Gastrocnemius medialis (tissue), 4 donors: ENCODE data around the gene CHSY1. TPM values are rescaled to one million over a fixed set of nuclear protein-coding genes. Genes with fewer than 3 reads are reported as not detected.

Experiments used
- ATAC-seq, 2 donors: fragments of 150-250 bp; one replicate each; pipeline ENCODE4 v1.9.1; 2016
- DNase-seq, 2 donors: peaks; one replicate each; pipeline ENCODE4 v3.0.0-alpha.2; 2019
- H3K27ac ChIP-seq, 4 donors: fragments of 200-600 bp; sonication (generic); 1 replicate in 1 of 4; 2 replicates in 3 of 4; pipeline ENCODE4 v1.5.1; 2016 to 2018; ENCODE audit warnings: mild to moderate bottlenecking in 2 of 4, moderate library complexity in 1 of 4
- H3K27me3 ChIP-seq, 3 donors: fragments of 200-600 bp; sonication (generic) in 2 of 3; 1 replicate in 1 of 3; 2 replicates in 2 of 3; pipeline versions ENCODE4 v1.5.1 to v1.6.0; 2016 to 2019; ENCODE audit warnings: mild to moderate bottlenecking in 1 of 3, moderate library complexity in 1 of 3
- H3K36me3 ChIP-seq, 2 donors: fragments of 200-600 bp; sonication (generic) in 1 of 2; one replicate each; pipeline ENCODE4 v1.5.1; 2017 to 2018
- H3K4me1 ChIP-seq, 2 donors: fragments of 200-600 bp; sonication (generic) in 1 of 2; one replicate each; pipeline ENCODE4 v1.5.1; 2016 to 2017; ENCODE audit warnings: mild to moderate bottlenecking in 2 of 2
- H3K4me3 ChIP-seq, 4 donors: fragments of 200-600 bp; sonication (generic) in 3 of 4; 1 replicate in 1 of 4; 2 replicates in 3 of 4; pipeline ENCODE4 v1.5.1; 2016 to 2019; ENCODE audit warnings: mild to moderate bottlenecking in 2 of 4
- H3K9me3 ChIP-seq, 3 donors: fragments of 200-600 bp; sonication (generic) in 2 of 3; 1 replicate in 1 of 3; 2 replicates in 2 of 3; pipeline ENCODE4 v1.5.1; 2016 to 2019
- POLR2A ChIP-seq, 2 donors: fragments of 450-650 bp; IDR thresholded peaks; one replicate each; pipeline ENCODE4 v1.6.1; 2017; ENCODE audit warnings: antibody characterized with exemption in 2 of 2, mild to moderate bottlenecking in 2 of 2, moderate library complexity in 2 of 2
- in situ Hi-C, 4 donors: fragments of 200-750 bp; cut with MboI; loops; one replicate each; pipeline versions ENCODE4 v1.15.0 to v1.8.0; 2017; ENCODE audit warnings: low sequenced_read_pairs in 4 of 4
- intact Hi-C: fragments of 100-400 bp; cut with DNase I; formaldehyde crosslinking; loops from one replicate; pipeline ENCODE4 v1.15.1; 2023; ENCODE audit warnings: low total_unique reads
- total RNA-seq, 4 donors: library from RNA; depleted of rRNA; stranded (reverse); fragments of >200 nt; gene quantifications; one replicate each; pipeline versions ENCODE4 v1.1.0 to v1.2.3, GENCODE V29; 2016
- TF ChIP-seq, protein P1 (sequence below), 5 experiments: fragments of 450-650 bp in 3 of 5; fragments of 200-600 bp in 2 of 5; sonication (generic) in 2 of 5; IDR thresholded peaks in 4 of 5; conservative IDR thresholded peaks in 1 of 5; 1 replicate in 4 of 5; 2 replicates in 1 of 5; pipeline ENCODE4 v1.5.1; 2016 to 2019; ENCODE audit warnings: antibody characterized with exemption in 5 of 5, mild to moderate bottlenecking in 3 of 5, moderate library complexity in 3 of 5

The CHSY1 gene
- total RNA-seq, 4 donors from 2014 or later, result 4.6 to 8.3 (median 7.1) TPM

DNA sequence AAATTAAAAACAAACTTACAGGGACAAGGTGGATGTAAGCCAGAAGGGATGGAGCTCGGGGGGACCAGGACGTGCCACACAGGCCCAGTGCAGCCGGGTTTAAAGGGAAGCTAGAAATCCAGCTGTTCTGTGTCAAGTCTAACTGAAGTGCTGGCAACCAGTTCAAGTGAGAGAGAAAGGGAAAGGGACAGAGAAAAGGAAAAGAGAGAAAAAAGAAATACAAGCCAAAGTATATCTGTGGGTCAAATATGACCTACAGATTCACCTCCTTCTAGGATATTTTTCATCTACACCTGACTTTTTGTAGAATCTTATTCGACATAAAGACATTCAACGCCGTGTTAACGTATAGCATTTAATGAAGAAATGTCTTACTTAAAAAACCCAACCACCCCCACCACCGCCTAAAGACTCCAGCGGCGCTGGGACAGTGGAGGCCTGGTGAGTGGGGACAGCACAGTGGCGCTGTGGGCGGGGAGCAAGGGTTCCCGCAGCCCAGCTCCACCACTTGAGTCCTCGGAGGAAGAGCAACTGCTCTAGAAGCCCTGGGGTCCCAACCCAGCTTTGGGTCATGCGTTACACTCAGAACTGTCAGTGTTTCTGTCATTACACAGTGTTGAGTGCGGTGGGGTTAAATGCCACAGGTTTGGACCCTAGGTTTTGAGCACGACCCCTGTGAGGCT, 62.3 kb downstream of the CHSY1 start:
- Histone ChIP-seq H3K4me3 (peak overlapping the region; percentile 22 to 41 (median 36)), H3K27ac (peak overlapping the region; percentile 48 to 79 (median 74)), H3K36me3 (no peaks in the 10 kb centered on the region), H3K4me1 (peaks cover 55 to 75% of the 10 kb centered on the region in 2 donors), H3K9me3 (no peaks in the 10 kb centered on the region), H3K27me3 (no peaks in the 10 kb centered on the region)
- in situ Hi-C loops, result no loop called here
- no peak for ATAC-seq
- DNase-seq, result no peak
- no peak for TF ChIP-seq POLR2A (IDR thresholded peaks at IDR 0.05)
- TF ChIP-seq, protein P1, sequence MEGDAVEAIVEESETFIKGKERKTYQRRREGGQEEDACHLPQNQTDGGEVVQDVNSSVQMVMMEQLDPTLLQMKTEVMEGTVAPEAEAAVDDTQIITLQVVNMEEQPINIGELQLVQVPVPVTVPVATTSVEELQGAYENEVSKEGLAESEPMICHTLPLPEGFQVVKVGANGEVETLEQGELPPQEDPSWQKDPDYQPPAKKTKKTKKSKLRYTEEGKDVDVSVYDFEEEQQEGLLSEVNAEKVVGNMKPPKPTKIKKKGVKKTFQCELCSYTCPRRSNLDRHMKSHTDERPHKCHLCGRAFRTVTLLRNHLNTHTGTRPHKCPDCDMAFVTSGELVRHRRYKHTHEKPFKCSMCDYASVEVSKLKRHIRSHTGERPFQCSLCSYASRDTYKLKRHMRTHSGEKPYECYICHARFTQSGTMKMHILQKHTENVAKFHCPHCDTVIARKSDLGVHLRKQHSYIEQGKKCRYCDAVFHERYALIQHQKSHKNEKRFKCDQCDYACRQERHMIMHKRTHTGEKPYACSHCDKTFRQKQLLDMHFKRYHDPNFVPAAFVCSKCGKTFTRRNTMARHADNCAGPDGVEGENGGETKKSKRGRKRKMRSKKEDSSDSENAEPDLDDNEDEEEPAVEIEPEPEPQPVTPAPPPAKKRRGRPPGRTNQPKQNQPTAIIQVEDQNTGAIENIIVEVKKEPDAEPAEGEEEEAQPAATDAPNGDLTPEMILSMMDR (IDR thresholded peaks at IDR 0.05 in 4 of 5, conservative IDR thresholded peaks at IDR 0.05 in 1 of 5), result no peak
- intact Hi-C loops, result loop anchor here (5.0 kb wide), 1 partner anchor 63 kb away; the partner anchor contains the start of gene CHSY1

DNA sequence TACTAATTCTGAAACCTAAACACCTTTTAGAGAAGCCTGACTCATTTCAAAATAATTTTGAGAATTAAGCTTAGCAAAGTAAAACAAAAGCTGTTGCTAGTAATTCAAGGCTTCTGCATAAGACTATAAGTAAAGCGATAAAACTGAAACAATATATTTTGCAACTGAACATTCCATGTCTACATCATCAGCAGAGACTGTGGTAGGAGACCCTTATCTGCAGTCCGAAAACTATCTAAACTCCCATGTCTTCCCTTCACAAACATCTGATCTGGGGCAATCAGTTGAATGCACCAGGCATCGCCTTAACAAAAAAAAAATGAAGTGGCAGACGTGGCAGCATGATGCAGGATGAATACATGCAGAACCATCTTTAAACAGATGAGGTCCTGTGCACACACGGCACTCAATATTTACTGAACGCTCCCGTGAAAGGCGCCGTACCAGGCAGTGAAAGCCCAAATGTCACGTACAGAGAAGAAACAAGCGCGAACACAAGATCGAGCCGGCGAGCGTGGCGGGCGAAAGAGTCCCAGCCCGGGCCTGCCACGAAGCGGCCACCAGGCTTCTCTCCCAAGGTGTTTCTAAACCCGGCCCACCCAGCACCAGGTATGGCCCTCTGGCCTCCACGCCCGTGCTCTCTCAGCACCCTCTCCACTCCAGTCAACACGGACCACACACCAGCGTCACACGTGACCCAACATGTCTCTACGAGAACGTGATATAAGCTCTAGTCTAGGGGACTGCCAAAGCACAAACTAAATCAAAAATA, 63.0 kb downstream of the CHSY1 start:
- in situ Hi-C loops, result no loop called here

DNA sequence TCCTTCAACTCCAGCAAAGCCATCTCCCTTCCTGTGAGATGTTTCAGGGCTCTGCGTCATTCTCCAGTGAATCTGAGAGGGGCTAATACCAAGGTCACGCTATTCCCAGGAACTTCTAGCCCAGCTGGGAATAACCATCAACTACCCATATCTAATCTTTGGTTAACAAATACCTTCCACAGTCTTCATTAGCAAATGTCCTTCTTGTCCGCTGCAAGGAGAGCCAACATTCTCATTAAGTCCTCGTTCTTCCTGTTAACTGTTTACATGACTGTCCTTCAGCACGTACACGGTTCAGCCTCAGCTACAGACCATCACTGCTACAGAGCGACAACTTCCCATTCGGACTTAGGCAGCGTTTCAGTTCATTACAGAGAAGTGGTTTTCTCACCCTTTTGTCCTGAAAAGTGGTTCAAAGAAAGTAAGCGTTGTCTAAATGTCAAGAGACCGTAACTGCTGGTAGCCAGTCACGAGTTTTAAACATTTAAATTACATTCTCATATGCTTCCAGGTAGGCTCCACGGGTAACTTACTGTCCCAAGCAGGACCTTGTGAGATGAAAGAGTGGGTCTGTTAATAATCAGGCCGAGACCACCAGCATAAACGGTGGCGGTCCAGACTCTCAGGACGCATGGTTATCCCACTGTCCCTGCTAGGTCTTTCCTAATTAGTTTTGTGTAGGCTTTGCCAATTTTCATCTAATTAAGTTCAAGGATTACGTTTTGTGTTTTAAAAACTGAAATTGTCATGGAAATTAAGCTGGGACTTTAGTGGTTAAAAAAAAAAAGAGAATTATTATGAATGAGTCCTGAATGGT, 63.8 kb downstream of the CHSY1 start:
- TF ChIP-seq, protein P1 (IDR thresholded peaks at IDR 0.05 in 4 of 5, conservative IDR thresholded peaks at IDR 0.05 in 1 of 5), result no peak
- TF ChIP-seq POLR2A (IDR thresholded peaks at IDR 0.05), result no peak
- Histone ChIP-seq H3K27ac (peak overlapping the region; percentile 48 to 79 (median 74)), H3K36me3 (no peaks in the 10 kb centered on the region), H3K27me3 (no peaks in the 10 kb centered on the region), H3K4me1 (peaks cover 47 to 75% of the 10 kb centered on the region in 2 donors), H3K9me3 (no peaks in the 10 kb centered on the region), H3K4me3 (peak overlapping the region; percentile 22 to 41 (median 36))
- intact Hi-C loops (loop anchor here (5.0 kb wide), 1 partner anchor 64 kb away; the partner anchor contains the start of gene CHSY1), in situ Hi-C loops (no loop called here)
- ATAC-seq (peak; percentile 66 to 70), DNase-seq (no peak)

More for the DNA sequence above, 63.0 kb downstream of the CHSY1 start:
- TF ChIP-seq POLR2A (IDR thresholded peaks at IDR 0.05), result no peak
- TF ChIP-seq, protein P1 (IDR thresholded peaks at IDR 0.05 in 4 of 5, conservative IDR thresholded peaks at IDR 0.05 in 1 of 5), result no peak
- Histone ChIP-seq H3K4me3 (peak overlapping the region; percentile 22 to 41 (median 36)), H3K36me3 (no peaks in the 10 kb centered on the region), H3K27me3 (no peaks in the 10 kb centered on the region), H3K9me3 (no peaks in the 10 kb centered on the region), H3K4me1 (peaks cover 49 to 73% of the 10 kb centered on the region in 2 donors), H3K27ac (peak overlapping the region; percentile 48 to 79 (median 74))
- DNase-seq (no peak), ATAC-seq (no peak)
- intact Hi-C loops, result loop anchor here (5.0 kb wide), 1 partner anchor 63 kb away; the partner anchor contains the start of gene CHSY1

GRCh38 chr15:101185770-101186169, 66.1 kb downstream of the CHSY1 start:
- ATAC-seq (no peak), DNase-seq (no peak)
- TF ChIP-seq, protein P1 (IDR thresholded peaks at IDR 0.05 in 4 of 5, conservative IDR thresholded peaks at IDR 0.05 in 1 of 5), result no peak
- no peak for TF ChIP-seq POLR2A (IDR thresholded peaks at IDR 0.05)
- peak overlapping the region in 1 of 4 donors; percentile 73 for H3K27ac ChIP-seq
- intact Hi-C loops, result loop anchor here (5.0 kb wide), 1 partner anchor 67 kb away; the partner anchor contains the start of gene CHSY1
- in situ Hi-C loops, result no loop called here
- no peaks in the 10 kb centered on the region for H3K9me3 ChIP-seq
- H3K4me1 ChIP-seq, result peaks cover 41 to 68% of the 10 kb centered on the region in 2 donors
- H3K36me3 ChIP-seq, result no peaks in the 10 kb centered on the region
- no peaks in the 10 kb centered on the region for H3K27me3 ChIP-seq
- no peak overlapping the region for H3K4me3 ChIP-seq
